BLaER1 (cell line): ENCODE results near the gene NSDHL.
"Not testable (repeated sequence)": the region's sequence is repeated elsewhere in the genome, so short reads cannot be mapped to it uniquely, and the experiment has no call there.

ENCODE experiments used
- H3K27ac ChIP-seq: shearing (Covaris generic); formaldehyde crosslinking; 2 replicates; pipeline ENCODE4 v1.8.1; 2022
- H3K27me3 ChIP-seq: shearing (Covaris generic); formaldehyde crosslinking; 2 replicates; pipeline ENCODE4 v1.8.1; 2022
- H3K36me3 ChIP-seq: shearing (Covaris generic); formaldehyde crosslinking; 2 replicates; pipeline ENCODE4 v1.8.1; 2022
- H3K4me1 ChIP-seq: shearing (Covaris generic); formaldehyde crosslinking; 2 replicates; pipeline ENCODE4 v1.8.1; 2022
- H3K4me2 ChIP-seq: shearing (Covaris generic); formaldehyde crosslinking; 2 replicates; pipeline ENCODE4 v1.8.1; 2022
- H3K4me3 ChIP-seq: shearing (Covaris generic); formaldehyde crosslinking; 2 replicates; pipeline ENCODE4 v1.8.1; 2022
- H3K9ac ChIP-seq: shearing (Covaris generic); formaldehyde crosslinking; 2 replicates; pipeline ENCODE4 v1.8.1; 2022
- H3K9me3 ChIP-seq: shearing (Covaris generic); formaldehyde crosslinking; 2 replicates; pipeline ENCODE4 v1.8.1; 2022
- H4K20me1 ChIP-seq: shearing (Covaris generic); formaldehyde crosslinking; 2 replicates; pipeline ENCODE4 v1.8.1; 2022
- Cebpa-rat ChIP-seq: shearing (Covaris generic); IDR thresholded peaks from 2 replicates; pipeline ENCODE4 v1.8.1; 2022

NSDHL gene

GRCh38 chrX:152830312-152831305, at the start of gene NSDHL, which contains the start of gene CETN2:
TSS of gene NSDHL (plus strand) at chrX:152831063. CDS start at chrX:152846325, 15,262 bp downstream.
TSS of gene CETN2 (minus strand) at chrX:152830757. CDS start at chrX:152830710, 47 bp downstream.
- Histone ChIP-seq H3K27me3 (peaks cover 75% of the 10 kb centered on the region), H3K27ac (peak within 1 kb of the TSS; percentile 49), H3K4me1 (peaks cover 23% of the 10 kb centered on the region), H4K20me1 (peaks cover 32% of the 10 kb centered on the region; the same call in 1 of the 2 replicates), H3K36me3 (peaks cover 14% of the 10 kb centered on the region; the same call in 1 of the 2 replicates), H3K9ac (peak within 1 kb of the TSS; percentile 83), H3K4me3 (peak within 1 kb of the TSS; percentile 74), H3K4me2 (peak within 1 kb of the TSS; percentile 86), H3K9me3 (no peaks in the 10 kb centered on the region)
- peak; percentile 37; the same call in 1 of the 2 replicates for TF ChIP-seq Cebpa-rat

DNA sequence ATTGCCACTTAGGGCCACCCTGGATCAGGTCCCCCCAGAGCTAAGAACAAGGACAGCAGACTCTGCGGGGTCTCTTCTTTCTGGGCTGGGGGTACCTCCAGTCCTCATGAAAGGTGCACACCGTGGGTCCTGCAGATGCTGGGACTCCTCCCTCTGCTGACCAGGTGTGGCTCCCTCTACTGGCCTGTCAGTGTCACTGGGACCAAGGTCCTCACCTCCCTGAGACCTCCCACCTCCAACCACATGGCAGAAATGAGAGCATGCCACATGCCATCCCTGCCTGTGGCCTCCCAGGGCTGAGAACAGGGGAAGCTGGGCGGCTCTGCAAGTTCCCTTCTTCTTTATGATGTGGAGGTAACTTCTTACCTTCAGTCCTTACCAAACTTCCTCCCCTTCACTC, 43.8 kb upstream of the NSDHL start:
- not testable (repeated sequence) for H3K4me3 ChIP-seq, H3K4me2 ChIP-seq, H3K9me3 ChIP-seq, H4K20me1 ChIP-seq, H3K36me3 ChIP-seq, H3K9ac ChIP-seq, H3K4me1 ChIP-seq, H3K27ac ChIP-seq
- peaks cover 18% of the 10 kb centered on the region for H3K27me3 ChIP-seq

DNA sequence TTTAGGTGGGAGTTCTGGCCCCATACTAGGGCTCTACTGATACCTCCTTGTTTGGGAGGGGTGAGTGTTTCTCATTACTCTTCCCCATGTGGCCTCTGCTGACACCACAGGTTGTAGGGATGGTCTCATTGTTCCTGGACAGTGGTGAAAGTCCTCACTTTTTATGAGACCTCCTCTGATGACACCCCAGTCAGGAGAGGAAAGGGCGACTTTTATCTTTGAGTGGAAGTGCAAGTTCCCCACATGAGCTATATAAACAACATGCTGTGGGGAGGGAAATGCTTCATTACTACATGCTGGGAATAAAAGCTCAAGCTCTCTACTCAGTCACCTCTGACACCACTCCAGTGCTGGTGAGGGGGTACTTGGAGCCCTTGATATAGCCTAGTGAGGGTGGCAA, 31.9 kb upstream of the NSDHL start:
- no peak for TF ChIP-seq Cebpa-rat

DNA sequence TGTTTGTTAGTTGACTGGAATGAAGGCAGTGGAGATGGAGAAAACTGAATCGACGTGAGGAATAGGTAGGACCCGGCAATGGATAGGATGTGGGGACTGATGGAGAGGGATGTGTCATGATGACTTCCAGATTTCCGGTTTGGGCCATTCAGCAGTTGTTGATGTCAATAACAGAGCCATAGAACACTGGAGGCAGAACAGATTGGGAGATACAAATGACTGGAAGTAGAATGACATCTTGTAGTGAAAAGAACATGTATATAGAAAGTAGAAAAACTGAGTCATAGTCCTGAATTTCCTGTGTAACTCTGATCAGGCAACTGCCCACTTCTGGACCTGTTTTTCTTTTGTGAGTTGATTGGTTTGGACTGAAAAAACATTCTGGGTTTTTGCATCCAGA, 24.8 kb upstream of the NSDHL start:
- H3K9me3 ChIP-seq: no peaks in the 10 kb centered on the region
- H3K4me2 ChIP-seq: no peak overlapping the region
- peaks cover 4% of the 10 kb centered on the region; the same call in 1 of the 2 replicates for H3K4me1 ChIP-seq
- H3K9ac ChIP-seq: no peak overlapping the region
- H3K4me3 ChIP-seq: no peak overlapping the region
- no peak overlapping the region for H3K27ac ChIP-seq
- H4K20me1 ChIP-seq: peaks cover 9% of the 10 kb centered on the region; the same call in 1 of the 2 replicates
- no peaks in the 10 kb centered on the region for H3K36me3 ChIP-seq
- no peak for TF ChIP-seq Cebpa-rat
- peaks cover 72% of the 10 kb centered on the region for H3K27me3 ChIP-seq

More for the DNA sequence above, 31.9 kb upstream of the NSDHL start:
- H3K27ac ChIP-seq: no peak overlapping the region
- no peak overlapping the region for H3K4me3 ChIP-seq
- H3K27me3 ChIP-seq: peaks cover 86% of the 10 kb centered on the region
- no peak overlapping the region for H3K4me2 ChIP-seq
- H3K36me3 ChIP-seq: no peaks in the 10 kb centered on the region
- H3K9me3 ChIP-seq: no peaks in the 10 kb centered on the region
- H3K4me1 ChIP-seq: no peaks in the 10 kb centered on the region
- H4K20me1 ChIP-seq: no peaks in the 10 kb centered on the region
- no peak overlapping the region for H3K9ac ChIP-seq

DNA sequence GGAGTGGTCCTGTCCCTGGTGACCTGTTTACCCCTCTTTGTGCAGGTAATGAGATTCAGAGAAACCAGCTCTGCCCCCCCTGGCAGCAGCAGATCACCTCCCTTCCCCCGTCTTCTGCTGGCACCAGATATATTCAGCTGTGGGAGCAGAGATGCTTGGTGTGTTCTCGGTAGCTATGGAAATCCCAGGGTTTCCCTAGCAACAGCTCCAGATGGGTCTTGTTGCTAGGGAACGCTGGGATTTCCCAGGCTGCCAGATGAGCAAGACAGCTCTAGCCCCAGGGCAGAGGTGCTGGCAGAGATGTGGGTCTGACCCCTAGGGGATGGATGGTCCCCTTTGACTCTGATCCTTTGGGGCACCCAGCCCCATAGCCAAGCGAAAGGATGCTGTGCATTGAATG, 20.5 kb upstream of the NSDHL start:
- Histone ChIP-seq H3K9ac (no peak overlapping the region), H3K4me1 (no peaks in the 10 kb centered on the region), H3K4me2 (no peak overlapping the region), H3K27ac (no peak overlapping the region), H3K4me3 (no peak overlapping the region), H4K20me1 (peaks cover 17% of the 10 kb centered on the region; the same call in 1 of the 2 replicates), H3K27me3 (peaks cover 86% of the 10 kb centered on the region), H3K9me3 (no peaks in the 10 kb centered on the region), H3K36me3 (no peaks in the 10 kb centered on the region)
- TF ChIP-seq Cebpa-rat: no peak

DNA sequence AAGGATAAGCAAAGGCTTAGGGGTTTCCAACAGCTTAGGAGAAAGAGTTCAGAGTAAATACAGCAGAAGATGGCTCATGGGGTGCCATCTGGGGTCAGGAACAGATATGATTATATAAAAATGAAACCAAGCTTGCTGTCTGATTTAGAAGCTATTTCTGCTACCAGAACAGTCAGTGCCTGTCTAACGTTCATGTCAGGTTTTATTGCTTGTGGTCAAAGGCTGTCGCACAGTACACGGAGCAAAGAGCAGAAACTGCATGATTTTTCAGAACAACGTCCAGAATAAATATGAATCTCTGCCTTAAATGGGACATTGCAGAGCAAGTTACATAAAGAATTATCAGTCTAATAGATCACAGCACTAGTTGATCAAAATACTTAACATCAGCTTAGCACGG, 17.7 kb upstream of the NSDHL start:
- Histone ChIP-seq H3K36me3 (no peaks in the 10 kb centered on the region), H3K9me3 (no peaks in the 10 kb centered on the region), H3K4me3 (no peak overlapping the region), H3K4me1 (no peaks in the 10 kb centered on the region), H4K20me1 (peaks cover 17% of the 10 kb centered on the region; the same call in 1 of the 2 replicates), H3K9ac (no peak overlapping the region), H3K4me2 (no peak overlapping the region), H3K27me3 (peaks cover 81% of the 10 kb centered on the region), H3K27ac (no peak overlapping the region)
- no peak for TF ChIP-seq Cebpa-rat

- H3K27ac ChIP-seq: no peak overlapping the region
- H3K4me2 ChIP-seq: no peak overlapping the region
- peaks cover 88% of the 10 kb centered on the region for H3K27me3 ChIP-seq
- TF ChIP-seq Cebpa-rat: no peak
- no peaks in the 10 kb centered on the region for H3K4me1 ChIP-seq
- H3K4me3 ChIP-seq: no peak overlapping the region
- no peaks in the 10 kb centered on the region for H3K9me3 ChIP-seq
- H3K9ac ChIP-seq: no peak overlapping the region
- H4K20me1 ChIP-seq: peaks cover 17% of the 10 kb centered on the region; the same call in 1 of the 2 replicates
- H3K36me3 ChIP-seq: no peaks in the 10 kb centered on the region
These were observed 16.8 kb upstream of the NSDHL start for GRCh38 chrX:152814048-152814447.

DNA sequence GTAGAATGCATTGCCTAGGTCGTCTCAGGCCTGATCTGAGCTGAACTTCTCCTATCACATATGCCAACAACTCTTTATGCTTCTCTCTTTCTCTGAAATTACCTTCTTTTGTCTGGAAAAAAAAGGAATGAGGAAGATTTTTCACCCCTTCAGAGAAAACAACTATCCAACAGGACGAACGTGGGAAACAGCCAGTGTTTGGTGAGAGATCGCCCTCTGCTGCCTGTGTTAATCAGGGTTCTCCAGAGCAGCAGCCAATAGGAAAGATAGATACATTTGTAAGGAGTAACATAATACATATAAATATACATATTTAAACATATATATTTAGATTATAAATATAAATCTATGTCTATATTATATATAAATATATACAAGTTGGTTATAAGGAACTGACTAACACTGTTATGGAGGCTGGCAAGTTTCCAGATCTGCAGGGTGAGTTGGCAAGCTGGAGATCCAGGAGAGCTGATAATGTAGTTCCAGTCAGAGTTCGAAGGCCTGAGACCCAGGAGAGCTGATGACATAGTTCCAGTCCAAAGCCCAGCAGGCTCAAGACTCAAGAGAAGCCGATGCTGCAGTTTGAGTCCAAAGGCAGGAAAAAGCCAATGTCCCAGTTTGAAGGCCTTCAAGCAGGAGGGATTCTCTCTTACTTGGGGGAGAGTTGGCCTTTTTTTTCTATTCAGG, 13.6 kb upstream of the NSDHL start:
- no peak for TF ChIP-seq Cebpa-rat
- Histone ChIP-seq H3K27me3 (peaks cover 90% of the 10 kb centered on the region), H4K20me1 (peaks cover 11% of the 10 kb centered on the region; the same call in 1 of the 2 replicates), H3K9ac (no peak overlapping the region), H3K9me3 (no peaks in the 10 kb centered on the region), H3K36me3 (no peaks in the 10 kb centered on the region), H3K4me2 (no peak overlapping the region), H3K4me1 (no peaks in the 10 kb centered on the region), H3K4me3 (no peak overlapping the region), H3K27ac (no peak overlapping the region)

- H4K20me1 ChIP-seq: peaks cover 11% of the 10 kb centered on the region; the same call in 1 of the 2 replicates
- H3K4me3 ChIP-seq: no peak overlapping the region
- H3K27me3 ChIP-seq: peaks cover 90% of the 10 kb centered on the region
- no peaks in the 10 kb centered on the region for H3K4me1 ChIP-seq
- H3K9ac ChIP-seq: no peak overlapping the region
- no peak overlapping the region for H3K4me2 ChIP-seq
- no peak for TF ChIP-seq Cebpa-rat
- H3K27ac ChIP-seq: no peak overlapping the region
- H3K36me3 ChIP-seq: no peaks in the 10 kb centered on the region
- no peaks in the 10 kb centered on the region for H3K9me3 ChIP-seq
These were observed 12.5 kb upstream of the NSDHL start for GRCh38 chrX:152818356-152818755.
